ENCODE results near the gene MYOD1.

- TF ChIP-seq CTCF (IDR thresholded peaks at IDR 0.05), result no peak
- no peak for TF ChIP-seq POLR2A (IDR thresholded peaks at IDR 0.05)
Measured at GRCh38 chr11:17694494-17695110, 24.8 kb upstream of the MYOD1 start.
